T-helper 1 cell treated with Interleukin-12 subunit alpha and Interleukin-12 subunit beta and Interleukin-4 antibody, amounts not matched to agents 30 ng/mL and 1 ng/mL, for 36 hours (primary cell): ENCODE data around the gene CTAGE6. TPM values are rescaled to one million over a fixed set of nuclear protein-coding genes. Genes with fewer than 3 reads are reported as not detected.
"Not testable (repeated sequence)": the region's sequence is repeated elsewhere in the genome, so short reads cannot be mapped to it uniquely, and the experiment has no call there.

Experiments
- intact Hi-C: fragments of 100-400 bp; cut with micrococcal nuclease; formaldehyde crosslinking; loops from one replicate; pipeline ENCODE4 v1.15.1; 2024
- total RNA-seq: library from RNA; stranded (reverse); gene quantifications from 2 replicates; pipeline ENCODE4 v1.2.3, GENCODE V29; 2022

CTAGE6 gene
- total RNA-seq, 1 donor from 2014 or later, result 1.1 TPM

DNA sequence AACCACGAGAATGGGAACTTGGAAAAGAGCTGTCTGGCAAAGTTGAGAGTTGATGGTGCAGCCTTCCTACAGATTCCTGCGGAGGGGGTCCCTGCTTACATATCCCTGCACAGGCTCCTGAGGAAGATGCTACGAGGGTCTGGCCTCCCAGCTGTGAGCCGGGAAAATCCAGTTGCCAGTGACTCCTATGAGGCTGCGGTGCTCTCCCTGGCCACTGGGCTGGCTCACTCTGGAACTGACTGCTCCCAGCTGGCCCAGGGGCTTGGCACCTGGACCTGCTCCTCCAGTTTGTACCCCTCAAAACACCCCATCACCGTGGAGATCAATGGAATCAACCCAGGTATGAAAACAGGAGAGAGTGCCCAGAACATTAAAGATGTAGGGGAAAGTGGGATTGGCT, 37.2 kb downstream of the CTAGE6 start:
- intact Hi-C loops, result not testable (repeated sequence)

DNA sequence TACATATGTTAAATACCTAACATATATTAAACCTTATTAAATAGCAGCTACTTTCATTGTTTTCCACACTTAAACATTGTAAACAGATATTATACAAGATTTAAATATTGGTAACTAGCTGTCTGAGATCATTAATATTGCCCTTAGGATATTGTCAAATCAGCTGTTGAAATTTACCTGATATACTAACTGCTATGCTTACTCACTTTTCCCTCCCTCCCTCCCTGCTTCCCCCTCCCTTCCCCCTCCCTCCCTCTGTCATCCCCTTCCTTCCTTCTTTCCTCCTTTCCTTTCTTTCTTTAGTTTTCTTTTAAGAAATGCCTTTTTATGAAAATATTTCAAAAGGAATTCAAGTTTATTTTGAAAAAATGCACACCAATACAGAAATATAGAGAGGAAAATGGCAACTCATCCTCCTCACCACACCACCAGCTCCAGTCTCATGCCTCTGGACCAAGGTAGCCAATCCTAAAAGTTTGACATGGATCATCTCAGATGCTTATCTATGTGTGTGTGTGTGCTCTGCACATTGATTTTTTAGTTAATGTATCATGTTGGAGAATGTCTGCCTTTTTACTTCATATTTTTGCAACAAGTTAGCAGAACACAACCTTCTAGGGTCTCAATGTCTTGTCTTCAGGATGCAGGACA, 41.8 kb downstream of the CTAGE6 start:
- intact Hi-C loops, result not testable (repeated sequence)

DNA sequence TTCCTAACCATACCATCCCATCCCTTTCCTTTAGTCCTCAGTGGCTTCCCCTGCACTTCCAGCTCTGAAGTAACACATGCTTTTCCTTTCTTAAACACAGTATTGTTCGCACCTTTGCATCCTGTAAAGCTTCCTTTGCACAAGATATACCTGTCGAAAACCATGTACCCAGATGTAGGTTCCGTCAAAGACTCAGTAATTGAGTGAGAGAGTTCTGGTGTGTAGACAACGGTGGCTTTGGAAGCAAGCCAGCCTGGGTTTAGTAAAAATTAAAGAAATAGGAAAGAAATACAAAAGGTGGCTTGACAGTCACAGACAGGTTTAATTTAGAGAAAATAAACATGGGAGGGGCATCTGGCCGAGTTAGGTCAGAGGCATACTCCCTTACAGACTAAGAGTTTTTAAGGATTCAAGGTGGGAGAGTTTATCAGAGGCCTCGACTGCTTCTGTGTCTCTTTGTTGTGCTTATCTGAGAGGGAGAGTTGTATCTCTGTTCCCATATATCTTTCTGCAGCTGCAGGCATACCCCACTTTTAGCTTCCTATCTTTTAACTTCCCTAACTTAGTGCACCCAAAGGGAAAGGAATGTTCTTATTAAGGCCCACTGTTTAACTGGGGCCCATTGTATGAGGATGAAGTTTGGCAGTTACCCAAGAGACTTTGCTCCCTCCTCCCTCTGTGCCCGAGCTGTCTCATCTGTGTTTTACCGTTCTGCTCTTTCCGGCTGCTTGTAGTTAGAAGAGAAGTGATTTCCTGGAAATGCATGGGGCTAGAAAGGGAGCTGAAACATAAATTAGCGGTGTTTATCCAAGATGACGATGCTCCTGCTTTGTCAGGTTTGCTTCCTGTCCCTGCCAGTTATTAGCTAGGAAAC, 42.7 kb downstream of the CTAGE6 start:
- intact Hi-C loops, result not testable (repeated sequence)

DNA sequence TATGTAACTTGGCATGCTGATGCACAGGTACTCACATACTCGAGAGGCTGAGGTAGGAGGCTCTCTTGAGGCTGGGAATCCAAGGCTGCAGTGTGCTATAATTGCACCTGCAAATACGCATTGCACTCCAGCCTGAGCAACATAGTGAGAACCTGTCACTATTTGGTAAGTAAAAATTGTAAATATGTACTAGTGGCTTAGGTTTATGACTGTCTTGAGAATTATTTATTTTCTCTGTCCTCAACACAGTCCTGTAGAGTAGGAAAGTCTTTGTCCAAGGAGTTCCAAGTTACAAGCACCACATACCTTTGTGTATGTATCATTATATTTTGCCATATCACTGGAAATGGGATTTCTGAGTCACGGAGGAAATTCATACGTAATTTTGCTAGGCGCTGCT, 45.1 kb downstream of the CTAGE6 start:
- intact Hi-C loops, result not testable (repeated sequence)

DNA sequence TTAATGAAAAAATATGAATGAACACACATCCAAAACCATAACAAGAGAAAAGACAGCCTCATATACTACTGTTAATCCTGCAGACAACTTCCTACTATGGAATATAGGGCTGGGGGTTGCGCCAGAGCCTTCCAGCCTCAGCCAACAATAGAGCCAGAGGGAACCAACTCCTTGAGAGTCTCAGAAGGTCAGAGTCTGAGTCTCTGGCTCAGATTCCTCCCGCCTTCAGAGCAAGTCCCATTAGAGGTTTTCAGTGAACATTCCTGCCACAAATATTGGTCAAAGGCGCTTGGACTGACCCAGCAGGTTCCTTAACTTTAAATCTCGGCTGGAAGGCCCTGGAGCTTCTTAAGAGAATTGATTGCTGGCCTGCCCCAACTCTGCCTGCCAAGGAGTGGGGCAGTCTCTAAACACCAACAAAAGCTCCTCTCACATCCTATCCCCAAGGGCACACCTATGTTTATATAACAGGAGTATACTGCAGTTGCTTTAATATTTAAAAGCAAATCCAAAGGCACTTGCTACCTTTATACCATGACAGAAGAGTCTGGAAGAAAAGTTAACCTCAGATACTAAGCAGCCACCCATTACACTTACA, 45.7 kb downstream of the CTAGE6 start:
- intact Hi-C loops, result not testable (repeated sequence)

DNA sequence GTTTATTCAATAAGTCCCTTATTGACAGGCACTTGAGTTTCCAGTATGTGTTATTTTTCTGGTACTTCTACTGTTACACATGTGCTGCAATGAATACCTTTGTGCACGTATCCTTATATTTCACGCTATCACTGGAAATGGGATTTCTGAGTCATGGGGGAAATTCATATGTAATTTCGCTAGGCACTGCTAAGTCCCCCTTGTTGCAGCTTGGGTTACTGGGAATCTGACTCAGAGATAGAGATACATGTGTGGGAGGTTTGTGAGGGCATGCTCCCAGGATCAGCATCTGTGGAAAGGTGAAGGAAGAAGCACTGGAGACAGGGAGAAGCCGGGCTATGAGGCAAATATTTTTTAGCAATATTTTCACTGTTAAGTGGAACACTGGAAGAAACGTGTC, 47.6 kb downstream of the CTAGE6 start:
- intact Hi-C loops, result not testable (repeated sequence)

Other genes with a start within 250 kb of the CTAGE6 start
- 1.9 and 2.5 TPM in 2 replicates for gene CTAGE15, start 185.9 kb downstream of the CTAGE6 start, total RNA-seq
- gene TCAF2, start 136.7 kb downstream of the CTAGE6 start, total RNA-seq, result 28.7 and 31.2 TPM in 2 replicates
- gene TCAF1, start 144.5 kb upstream of the CTAGE6 start, total RNA-seq, result 13.6 and 14.4 TPM in 2 replicates
- not detected in 2 replicates for gene OR2F2, start 177.5 kb upstream of the CTAGE6 start, total RNA-seq
- not detected in 2 replicates for gene OR2F1, start 197.1 kb upstream of the CTAGE6 start, total RNA-seq
- gene OR6B1, start 242.6 kb upstream of the CTAGE6 start, total RNA-seq, result not detected in 2 replicates